OCI-LY7 (cell line): ENCODE results near the gene PIP4K2A.

Experiments
- EZH2phosphoT487 ChIP-seq: fragments of 200-600 bp; sonication (generic); IDR thresholded peaks from 2 replicates; pipeline ENCODE4 v1.6.1; 2018; ENCODE audit warnings: low read depth, borderline replicate concordance, mild to moderate bottlenecking, mixed run types, antibody characterized with exemption, low read length, moderate library complexity, mixed read lengths
- TF ChIP-seq, protein P1 (sequence below): fragments of 200-600 bp; sonication (generic); conservative IDR thresholded peaks from 2 replicates; pipeline ENCODE4 v1.5.1; 2014; ENCODE audit warnings: mild to moderate bottlenecking, antibody characterized with exemption, low read length, moderate library complexity, mixed read lengths

GRCh38 chr10:22662733-22663330 lies 51.5 kb downstream of the PIP4K2A start:
- TF ChIP-seq, protein P1, sequence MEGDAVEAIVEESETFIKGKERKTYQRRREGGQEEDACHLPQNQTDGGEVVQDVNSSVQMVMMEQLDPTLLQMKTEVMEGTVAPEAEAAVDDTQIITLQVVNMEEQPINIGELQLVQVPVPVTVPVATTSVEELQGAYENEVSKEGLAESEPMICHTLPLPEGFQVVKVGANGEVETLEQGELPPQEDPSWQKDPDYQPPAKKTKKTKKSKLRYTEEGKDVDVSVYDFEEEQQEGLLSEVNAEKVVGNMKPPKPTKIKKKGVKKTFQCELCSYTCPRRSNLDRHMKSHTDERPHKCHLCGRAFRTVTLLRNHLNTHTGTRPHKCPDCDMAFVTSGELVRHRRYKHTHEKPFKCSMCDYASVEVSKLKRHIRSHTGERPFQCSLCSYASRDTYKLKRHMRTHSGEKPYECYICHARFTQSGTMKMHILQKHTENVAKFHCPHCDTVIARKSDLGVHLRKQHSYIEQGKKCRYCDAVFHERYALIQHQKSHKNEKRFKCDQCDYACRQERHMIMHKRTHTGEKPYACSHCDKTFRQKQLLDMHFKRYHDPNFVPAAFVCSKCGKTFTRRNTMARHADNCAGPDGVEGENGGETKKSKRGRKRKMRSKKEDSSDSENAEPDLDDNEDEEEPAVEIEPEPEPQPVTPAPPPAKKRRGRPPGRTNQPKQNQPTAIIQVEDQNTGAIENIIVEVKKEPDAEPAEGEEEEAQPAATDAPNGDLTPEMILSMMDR: no peak
- no peak for TF ChIP-seq EZH2phosphoT487
